ENCODE results near the gene GOT1. TPM values are rescaled to one million over a fixed set of nuclear protein-coding genes. Genes with fewer than 3 reads are reported as not detected.

Gene GOT1
- total RNA-seq: 10 to 100 TPM in 2 of 4 donors, 1 to 10 TPM in 2; 8.5 to 54.8 (median 24.3) TPM

DNA sequence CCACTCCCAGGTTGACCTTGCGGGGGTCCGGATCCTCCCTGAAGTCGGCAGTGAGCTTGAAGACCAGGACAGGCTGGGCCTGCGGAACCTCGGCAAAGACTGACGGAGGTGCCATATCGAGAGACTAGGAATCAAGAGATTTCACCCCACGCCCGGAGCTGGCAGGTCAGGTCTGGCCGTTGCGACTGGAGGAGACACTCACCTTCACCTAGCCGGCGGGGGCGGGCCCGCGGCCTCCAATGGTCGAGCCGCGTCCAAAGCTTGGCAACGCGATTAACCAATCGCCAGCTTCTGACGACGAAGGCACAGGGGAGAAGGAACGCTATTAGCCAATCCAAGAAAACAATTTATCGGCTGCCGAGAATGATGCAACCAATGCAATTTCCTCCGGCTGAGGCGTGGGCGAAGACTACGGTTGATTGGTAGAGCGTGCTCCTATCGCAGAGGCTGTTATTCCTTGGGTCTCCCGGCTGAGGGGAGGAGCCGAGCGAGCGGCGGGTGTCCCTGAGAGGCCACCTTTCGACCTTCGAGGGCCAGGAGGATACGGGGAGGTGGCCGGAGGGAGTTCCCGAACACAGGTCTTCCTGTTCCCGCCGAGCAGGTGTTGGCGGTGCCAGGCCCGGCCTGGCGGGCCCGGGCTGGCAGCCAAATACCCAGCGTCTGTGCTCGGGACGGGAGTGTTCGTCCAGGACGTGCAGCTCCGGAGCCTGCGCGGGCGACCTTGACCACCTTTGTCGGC lies at the start of gene GOT1:
Gene GOT1 (minus strand): TSS at position 174 of the 739 bp plus-strand sequence. CDS start 59 bp downstream, at position 115.
- WGBS, 2 donors: 0% methylated on average over 44 to 54 of the region's 59 CpGs
- intact Hi-C loops (cut with DNase I; ENCODE audit: low total_unique reads): loop anchor here (10.0 kb wide), 1 partner anchor 184 kb away; no protein-coding TSS in a partner anchor
- peak within 1 kb of the TSS; percentile 67 for H3K4me3 ChIP-seq (ENCODE audit: low read depth, poor library complexity, severe bottlenecking)
- TF ChIP-seq, protein P1, sequence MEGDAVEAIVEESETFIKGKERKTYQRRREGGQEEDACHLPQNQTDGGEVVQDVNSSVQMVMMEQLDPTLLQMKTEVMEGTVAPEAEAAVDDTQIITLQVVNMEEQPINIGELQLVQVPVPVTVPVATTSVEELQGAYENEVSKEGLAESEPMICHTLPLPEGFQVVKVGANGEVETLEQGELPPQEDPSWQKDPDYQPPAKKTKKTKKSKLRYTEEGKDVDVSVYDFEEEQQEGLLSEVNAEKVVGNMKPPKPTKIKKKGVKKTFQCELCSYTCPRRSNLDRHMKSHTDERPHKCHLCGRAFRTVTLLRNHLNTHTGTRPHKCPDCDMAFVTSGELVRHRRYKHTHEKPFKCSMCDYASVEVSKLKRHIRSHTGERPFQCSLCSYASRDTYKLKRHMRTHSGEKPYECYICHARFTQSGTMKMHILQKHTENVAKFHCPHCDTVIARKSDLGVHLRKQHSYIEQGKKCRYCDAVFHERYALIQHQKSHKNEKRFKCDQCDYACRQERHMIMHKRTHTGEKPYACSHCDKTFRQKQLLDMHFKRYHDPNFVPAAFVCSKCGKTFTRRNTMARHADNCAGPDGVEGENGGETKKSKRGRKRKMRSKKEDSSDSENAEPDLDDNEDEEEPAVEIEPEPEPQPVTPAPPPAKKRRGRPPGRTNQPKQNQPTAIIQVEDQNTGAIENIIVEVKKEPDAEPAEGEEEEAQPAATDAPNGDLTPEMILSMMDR (IDR thresholded peaks at IDR 0.05): no peak
- TF ChIP-seq POLR2A (IDR thresholded peaks at IDR 0.05): peak in 1 of 2 donors; percentile 70
- DNase-seq (ENCODE audit: low spot score in 2 of 2): peak; percentile 98 to 99

DNA sequence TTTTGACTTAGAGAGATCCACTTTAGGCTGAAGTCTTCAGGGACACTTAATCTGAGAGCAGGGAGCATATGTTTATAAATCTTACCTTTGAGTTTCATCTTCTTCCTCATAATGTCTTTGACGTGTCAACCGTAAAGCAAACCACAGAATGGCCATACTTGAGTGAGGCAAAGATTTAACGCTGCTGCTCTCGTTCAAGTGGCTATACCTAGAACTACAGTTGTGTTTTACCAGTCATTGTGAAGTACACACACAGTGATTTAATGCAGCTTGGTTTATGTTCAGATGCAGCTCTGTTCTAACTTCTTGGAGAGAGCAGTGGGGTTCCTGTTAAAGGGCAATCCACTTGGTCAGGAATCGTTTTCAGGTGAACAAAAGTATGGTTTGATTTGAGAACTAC lies 39.9 kb upstream of the GOT1 start:
- intact Hi-C loops (cut with DNase I; ENCODE audit: low total_unique reads): no loop called here
- no peak overlapping the region for H3K4me3 ChIP-seq (ENCODE audit: low read depth, poor library complexity, severe bottlenecking)
- no peak for TF ChIP-seq POLR2A (IDR thresholded peaks at IDR 0.05)
- TF ChIP-seq, protein P1 (IDR thresholded peaks at IDR 0.05): no peak
- DNase-seq (ENCODE audit: low spot score in 2 of 2): no peak
- 69 to 75% methylated on average over 5 of the region's 5 CpGs for WGBS, 2 donors

DNA sequence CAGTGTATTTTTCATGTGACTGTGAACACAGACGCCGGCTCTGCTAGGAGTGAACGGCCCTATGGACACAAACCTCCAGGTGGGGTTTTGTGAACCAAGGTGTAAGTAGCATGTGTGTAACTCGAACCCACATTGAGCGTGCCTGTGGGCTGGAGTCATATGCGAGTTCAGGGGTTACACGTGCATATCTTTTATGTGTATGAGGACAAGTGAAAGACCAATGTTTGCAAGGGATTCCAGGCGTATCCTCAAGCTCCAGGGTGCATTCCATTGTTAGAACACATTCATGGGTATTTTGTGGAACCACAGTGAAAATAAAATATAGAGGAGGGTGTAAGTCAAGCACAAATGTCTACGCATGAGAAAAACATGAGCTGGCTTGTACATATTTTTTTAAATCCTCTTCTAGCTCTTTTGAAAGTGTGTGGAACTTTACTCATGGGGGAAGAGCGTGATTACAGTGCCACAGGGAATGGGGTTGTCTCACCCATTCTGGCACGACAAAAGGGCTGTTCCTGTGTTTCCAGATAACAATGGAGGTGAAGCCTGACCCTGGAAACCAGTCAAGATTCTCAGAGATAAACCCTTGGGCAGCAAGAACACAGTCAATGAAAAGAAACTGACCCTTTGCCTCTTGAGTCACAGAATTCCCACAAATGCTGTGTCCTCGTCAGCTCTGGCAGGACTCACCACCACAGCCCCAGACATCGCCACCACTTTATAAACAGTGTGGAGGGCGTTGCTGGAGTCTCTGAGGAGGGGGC lies 37.0 kb upstream of the GOT1 start:
- no peak overlapping the region for H3K4me3 ChIP-seq (ENCODE audit: low read depth, poor library complexity, severe bottlenecking)
- intact Hi-C loops (cut with DNase I; ENCODE audit: low total_unique reads): no loop called here
- DNase-seq (ENCODE audit: low spot score in 2 of 2): no peak
- WGBS, 2 donors: 57 to 58% methylated on average over 14 of the region's 14 CpGs
- no peak for TF ChIP-seq POLR2A (IDR thresholded peaks at IDR 0.05)
- TF ChIP-seq, protein P1 (IDR thresholded peaks at IDR 0.05): no peak

DNA sequence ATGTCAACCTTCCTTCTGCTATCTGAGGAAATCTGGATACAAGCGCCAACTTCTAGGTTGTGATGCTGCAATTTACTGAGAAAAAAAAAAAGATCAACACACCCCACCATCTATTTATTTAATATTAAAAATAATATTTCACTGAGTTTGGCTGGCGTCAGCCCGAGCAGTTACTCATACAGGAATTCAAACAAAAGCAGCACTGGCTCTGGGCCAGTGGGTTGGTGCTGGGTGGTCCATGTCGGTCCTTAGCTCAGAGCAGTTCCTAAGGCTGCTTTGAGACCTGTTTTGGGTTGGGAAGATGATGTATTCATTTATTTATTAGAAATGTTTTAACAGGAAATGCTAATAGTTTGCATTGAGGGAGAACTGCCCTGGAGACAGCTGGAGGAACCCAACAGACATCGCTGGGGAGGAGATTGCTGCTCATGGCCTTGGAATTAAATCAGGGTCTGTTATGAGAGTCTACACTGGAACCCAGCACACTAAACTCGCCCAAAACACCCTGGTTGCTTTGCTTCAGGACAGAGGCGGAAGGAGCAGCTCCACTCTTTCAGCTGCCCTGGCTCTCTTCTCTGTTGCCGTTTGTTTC lies 36.3 kb upstream of the GOT1 start:
- no peak for DNase-seq (ENCODE audit: low spot score in 2 of 2)
- TF ChIP-seq, protein P1 (IDR thresholded peaks at IDR 0.05): no peak
- no peak for TF ChIP-seq POLR2A (IDR thresholded peaks at IDR 0.05)
- intact Hi-C loops (cut with DNase I; ENCODE audit: low total_unique reads): no loop called here
- no peak overlapping the region for H3K4me3 ChIP-seq (ENCODE audit: low read depth, poor library complexity, severe bottlenecking)
- WGBS, 2 donors: 44 to 56% methylated on average over 8 of the region's 8 CpGs

DNA sequence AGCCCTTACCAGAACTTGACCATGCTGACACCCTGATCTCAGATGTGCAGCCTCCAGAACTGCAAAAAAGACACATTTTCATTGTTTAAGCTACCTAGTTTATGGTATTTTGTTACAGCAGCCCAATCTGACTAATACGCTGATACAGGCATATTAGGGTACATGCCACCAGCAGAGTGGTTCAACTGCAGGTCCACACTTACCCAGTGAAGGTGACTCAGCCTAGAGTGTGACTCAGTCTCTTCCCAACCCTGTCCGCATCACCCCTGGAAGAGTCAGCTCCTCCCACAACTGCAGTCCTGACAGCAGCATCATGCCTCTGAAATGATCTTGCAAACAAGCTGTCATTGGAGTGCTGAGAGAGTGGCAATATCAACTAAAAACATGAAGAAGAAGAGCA lies 30.8 kb upstream of the GOT1 start:
- no peak for DNase-seq (ENCODE audit: low spot score in 2 of 2)
- H3K4me3 ChIP-seq (ENCODE audit: low read depth, poor library complexity, severe bottlenecking): no peak overlapping the region
- intact Hi-C loops (cut with DNase I; ENCODE audit: low total_unique reads): no loop called here
- 78 to 80% methylated on average over 2 of the region's 2 CpGs for WGBS, 2 donors
- TF ChIP-seq, protein P1 (IDR thresholded peaks at IDR 0.05): no peak
- no peak for TF ChIP-seq POLR2A (IDR thresholded peaks at IDR 0.05)
